Activated CD4-positive, CD25-positive, alpha-beta regulatory T cell (primary cell): ENCODE measurements around the gene TTBK1.

Experiments used
- DNase-seq, 4 experiments: peaks; one replicate each; lab custom pipeline; 2025; lab: John Stamatoyannopoulos, UW

Gene TTBK1

GRCh38 chr6:43273707-43274106 lies 30.4 kb downstream of the TTBK1 start:
- no peak for DNase-seq

GRCh38 chr6:43274127-43274915 lies 31.0 kb downstream of the TTBK1 start:
- DNase-seq: no peak

- DNase-seq: no peak
These were observed 31.8 kb downstream of the TTBK1 start for GRCh38 chr6:43274916-43275597.

- DNase-seq: peak in 1 of 4 experiments; percentile 19
These were observed 32.7 kb downstream of the TTBK1 start for GRCh38 chr6:43275801-43276576.

GRCh38 chr6:43276577-43277305 lies 33.5 kb downstream of the TTBK1 start:
- no peak for DNase-seq

- DNase-seq: no peak
These were observed 34.0 kb downstream of the TTBK1 start for GRCh38 chr6:43277306-43277642.

GRCh38 chr6:43277643-43278523 lies 34.6 kb downstream of the TTBK1 start:
- no peak for DNase-seq

GRCh38 chr6:43278524-43279078 lies 35.3 kb downstream of the TTBK1 start:
- no peak for DNase-seq

- DNase-seq: no peak
These were observed 37.0 kb downstream of the TTBK1 start for GRCh38 chr6:43280234-43280633.

- DNase-seq: no peak
These were observed 38.8 kb downstream of the TTBK1 start for GRCh38 chr6:43282060-43282459.

- no peak for DNase-seq
These were observed 39.6 kb downstream of the TTBK1 start for GRCh38 chr6:43282636-43283513.

GRCh38 chr6:43283514-43283901 lies 40.2 kb downstream of the TTBK1 start:
- no peak for DNase-seq

- DNase-seq: no peak
These were observed 40.6 kb downstream of the TTBK1 start for GRCh38 chr6:43283905-43284304.

- DNase-seq: no peak
These were observed 41.9 kb downstream of the TTBK1 start for GRCh38 chr6:43284991-43285781.

- DNase-seq: no peak
These were observed 42.6 kb downstream of the TTBK1 start for GRCh38 chr6:43285832-43286231.

GRCh38 chr6:43286456-43286979 lies 43.2 kb downstream of the TTBK1 start:
- no peak for DNase-seq

- no peak for DNase-seq
These were observed 43.9 kb downstream of the TTBK1 start for GRCh38 chr6:43286980-43287716.
